GM18511 (cell line): ENCODE measurements around the gene CLMN.
"Not testable (repeated sequence)": the region's sequence is repeated elsewhere in the genome, so short reads cannot be mapped to it uniquely, and the experiment has no call there.

ENCODE experiments used
- ATAC-seq: cut with Tn5 transposase; IDR thresholded peaks from one replicate; pipeline ENCODE4 v1.9.1; 2021; ENCODE audit warnings: mild to moderate bottlenecking, moderate library complexity; ENCODE audit not compliant: unreplicated experiment

The CLMN gene

GRCh38 chr14:95222870-95223398 lies 96.8 kb downstream of the CLMN start:
- ATAC-seq = no peak

- no peak for ATAC-seq
Observed at GRCh38 chr14:95222151-95222631, 97.5 kb downstream of the CLMN start.

GRCh38 chr14:95221531-95221930 lies 98.2 kb downstream of the CLMN start:
- no peak for ATAC-seq

- no peak for ATAC-seq
Observed at GRCh38 chr14:95220663-95221231, 99.0 kb downstream of the CLMN start.

GRCh38 chr14:95218472-95219193 lies 101.1 kb downstream of the CLMN start:
- no peak for ATAC-seq

- no peak for ATAC-seq
Observed at GRCh38 chr14:95218006-95218405, 101.7 kb downstream of the CLMN start.

GRCh38 chr14:95217391-95217900 lies 102.3 kb downstream of the CLMN start:
- ATAC-seq = no peak

- ATAC-seq = no peak
Observed at GRCh38 chr14:95216008-95216407, 103.7 kb downstream of the CLMN start.

GRCh38 chr14:95215094-95215725 lies 104.5 kb downstream of the CLMN start:
- ATAC-seq = no peak

GRCh38 chr14:95213774-95214173 lies 105.9 kb downstream of the CLMN start:
- no peak for ATAC-seq

GRCh38 chr14:95211721-95212504 lies 107.8 kb downstream of the CLMN start:
- ATAC-seq = peak; percentile 87

- no peak for ATAC-seq
Observed at GRCh38 chr14:95210699-95211098, 109.0 kb downstream of the CLMN start.

GRCh38 chr14:95208598-95208997 lies 111.1 kb downstream of the CLMN start:
- ATAC-seq = no peak

GRCh38 chr14:95207475-95208233 lies 112.1 kb downstream of the CLMN start:
- ATAC-seq = no peak

- ATAC-seq = no peak
Observed at GRCh38 chr14:95206534-95206933, 113.2 kb downstream of the CLMN start.

- no peak for ATAC-seq
Observed at GRCh38 chr14:95204705-95205104, 115.0 kb downstream of the CLMN start.

GRCh38 chr14:95201745-95202144 lies 118.0 kb downstream of the CLMN start:
- not testable (repeated sequence) for ATAC-seq

- ATAC-seq = no peak
Observed at GRCh38 chr14:95200404-95200803, 119.3 kb downstream of the CLMN start.

GRCh38 chr14:95199298-95199983 lies 120.3 kb downstream of the CLMN start:
- ATAC-seq = no peak

GRCh38 chr14:95198320-95198719 lies 121.4 kb downstream of the CLMN start:
- ATAC-seq = no peak
